ENCODE measurements around the gene TEKT2.

DNA sequence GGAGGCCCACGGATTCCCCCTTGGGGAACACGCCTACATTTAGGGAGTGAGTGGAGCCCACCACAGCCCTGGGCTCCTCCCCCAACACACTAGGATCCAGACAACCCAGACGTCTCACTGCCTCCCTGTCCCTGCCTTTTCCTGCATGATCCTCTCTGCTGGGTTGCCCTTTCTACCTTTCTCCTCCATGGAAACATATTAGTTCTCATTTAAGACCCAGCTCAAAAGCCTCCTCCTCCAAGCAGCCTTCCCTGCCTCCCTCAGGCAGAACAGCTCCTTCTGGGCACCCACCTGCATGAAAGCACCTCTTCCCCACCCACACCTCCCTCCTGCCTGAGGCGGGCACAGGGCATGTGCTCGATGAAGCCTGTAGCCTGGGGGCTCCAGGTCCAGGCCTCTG lies 30.5 kb downstream of the TEKT2 start:
- TF ChIP-seq, protein P1, sequence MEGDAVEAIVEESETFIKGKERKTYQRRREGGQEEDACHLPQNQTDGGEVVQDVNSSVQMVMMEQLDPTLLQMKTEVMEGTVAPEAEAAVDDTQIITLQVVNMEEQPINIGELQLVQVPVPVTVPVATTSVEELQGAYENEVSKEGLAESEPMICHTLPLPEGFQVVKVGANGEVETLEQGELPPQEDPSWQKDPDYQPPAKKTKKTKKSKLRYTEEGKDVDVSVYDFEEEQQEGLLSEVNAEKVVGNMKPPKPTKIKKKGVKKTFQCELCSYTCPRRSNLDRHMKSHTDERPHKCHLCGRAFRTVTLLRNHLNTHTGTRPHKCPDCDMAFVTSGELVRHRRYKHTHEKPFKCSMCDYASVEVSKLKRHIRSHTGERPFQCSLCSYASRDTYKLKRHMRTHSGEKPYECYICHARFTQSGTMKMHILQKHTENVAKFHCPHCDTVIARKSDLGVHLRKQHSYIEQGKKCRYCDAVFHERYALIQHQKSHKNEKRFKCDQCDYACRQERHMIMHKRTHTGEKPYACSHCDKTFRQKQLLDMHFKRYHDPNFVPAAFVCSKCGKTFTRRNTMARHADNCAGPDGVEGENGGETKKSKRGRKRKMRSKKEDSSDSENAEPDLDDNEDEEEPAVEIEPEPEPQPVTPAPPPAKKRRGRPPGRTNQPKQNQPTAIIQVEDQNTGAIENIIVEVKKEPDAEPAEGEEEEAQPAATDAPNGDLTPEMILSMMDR (IDR thresholded peaks at IDR 0.05; ENCODE audit: low read depth, low read length) = no peak
- TF ChIP-seq EZH2phosphoT487 (IDR thresholded peaks at IDR 0.05; ENCODE audit: low read depth) = no peak

Measured in OCI-LY3 (cell line).